Esophagus muscularis mucosa (tissue), 4 donors: ENCODE data around the gene AK3. TPM values are rescaled to one million over a fixed set of nuclear protein-coding genes. Genes with fewer than 3 reads are reported as not detected.
A peak's percentile ranks its signal among the peaks of the same experiment; 100 is the strongest.
"Not testable (repeated sequence)": the region's sequence is repeated elsewhere in the genome, so short reads cannot be mapped to it uniquely, and the experiment has no call there.

Source experiments
- DNase-seq: peaks from one replicate; pipeline ENCODE4 v3.0.0-alpha.2; 2017; ENCODE audit errors: extremely low spot score
- H3K27ac ChIP-seq, 4 donors: fragments of 200-600 bp; sonication (generic); replicated peaks in 1 of 4; 1 replicate in 3 of 4; 2 replicates in 1 of 4; pipeline ENCODE4 v1.5.1; 2016 to 2019; ENCODE audit warnings: mild to moderate bottlenecking in 1 of 4
- H3K27me3 ChIP-seq, 4 donors: fragments of 200-600 bp; sonication (generic); one replicate each; pipeline versions ENCODE4 v1.5.1 to v1.6.0; 2016 to 2019
- H3K36me3 ChIP-seq, 4 donors: fragments of 200-600 bp; sonication (generic); one replicate each; pipeline ENCODE4 v1.5.1; 2016 to 2019
- H3K4me1 ChIP-seq, 4 donors: fragments of 200-600 bp; sonication (generic); one replicate each; pipeline ENCODE4 v1.5.1; 2016 to 2019
- H3K4me3 ChIP-seq, 4 donors: fragments of 200-600 bp; sonication (generic); 1 replicate in 2 of 4; 2 replicates in 2 of 4; pipeline ENCODE4 v1.5.1; 2016 to 2019; ENCODE audit warnings: mild to moderate bottlenecking in 4 of 4, moderate library complexity in 1 of 4
- H3K9me3 ChIP-seq, 4 donors: fragments of 200-600 bp; sonication (generic); 1 replicate in 3 of 4; 2 replicates in 1 of 4; pipeline ENCODE4 v1.5.1; 2016 to 2019
- EP300 ChIP-seq: sonication (generic); formaldehyde crosslinking; IDR thresholded peaks from one replicate; pipeline ENCODE4 v1.6.1; 2017; ENCODE audit warnings: antibody characterized with exemption
- POLR2A ChIP-seq: fragments of 450-650 bp; IDR thresholded peaks from one replicate; pipeline ENCODE4 v1.6.1; 2017; ENCODE audit warnings: antibody characterized with exemption, moderate library complexity, mild to moderate bottlenecking, low read depth
- POLR2AphosphoS5 ChIP-seq, 2 donors: sonication (generic); formaldehyde crosslinking; IDR thresholded peaks; one replicate each; pipeline ENCODE4 v1.6.1; 2017; ENCODE audit warnings: antibody characterized with exemption in 2 of 2
- WGBS: methylation state at CpG from one replicate; pipeline ENCODE4 v1.1.5; 2018; 5-methylcytosine and 5-hydroxymethylcytosine counted together
- intact Hi-C: fragments of 100-400 bp; cut with DNase I; formaldehyde crosslinking; loops from one replicate; pipeline ENCODE4 v1.15.1; 2023
- total RNA-seq, 4 donors: library from RNA; depleted of rRNA; stranded (reverse); fragments of >200 nt; gene quantifications; one replicate each; pipeline versions ENCODE4 v1.1.0 to v1.2.1, GENCODE V29; 2016
- TF ChIP-seq, protein P1 (sequence below), 3 experiments: fragments of 200-600 bp in 2 of 3; fragments of 450-650 bp in 1 of 3; sonication (generic) in 2 of 3; IDR thresholded peaks; one replicate each; pipeline ENCODE4 v1.5.1; 2017 to 2019; ENCODE audit warnings: antibody characterized with exemption in 3 of 3, mild to moderate bottlenecking in 2 of 3, moderate library complexity in 1 of 3

Gene AK3
- total RNA-seq, 4 donors from 2014 or later = 90.0 to 129 (median 118) TPM

DNA sequence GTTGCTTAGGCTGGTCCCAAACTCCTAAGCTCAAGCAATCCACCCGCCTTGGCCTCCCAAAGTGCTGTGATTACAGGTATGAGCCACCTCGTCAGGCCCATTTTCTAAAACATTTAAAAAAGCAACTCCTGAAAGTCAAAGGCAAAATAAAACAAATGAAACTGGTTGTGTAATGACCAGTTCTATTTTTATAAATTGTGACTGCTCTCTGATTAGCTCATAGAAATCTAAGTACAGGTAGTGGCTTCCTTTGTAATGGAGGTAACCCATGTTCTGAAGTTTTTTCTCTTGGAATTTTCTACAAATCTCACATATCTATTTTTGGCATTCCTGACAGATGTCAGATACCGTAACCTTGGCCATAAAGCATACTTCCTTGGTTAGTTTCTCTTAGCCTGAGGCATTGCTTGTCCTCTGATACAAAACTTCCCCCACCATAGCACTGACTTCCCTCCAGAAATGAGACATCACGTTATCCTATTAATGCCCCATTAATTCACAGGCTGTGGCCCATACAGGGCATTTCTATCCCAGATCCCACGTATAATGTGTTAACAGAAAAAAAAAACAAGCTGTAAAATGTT, 14.1 kb upstream of the AK3 start:
- Histone ChIP-seq H3K4me3 (no peak overlapping the region), H3K9me3 (no peaks in the 10 kb centered on the region), H3K36me3 (no peaks in the 10 kb centered on the region), H3K27ac (no peak overlapping the region), H3K27me3 (peaks cover 0 to 8% (median 0%) of the 10 kb centered on the region in 4 donors), H3K4me1 (peaks cover 0 to 8% (median 0%) of the 10 kb centered on the region in 4 donors)
- TF ChIP-seq POLR2AphosphoS5 (IDR thresholded peaks at IDR 0.05) = no peak
- no peak for TF ChIP-seq EP300
- TF ChIP-seq, protein P1, sequence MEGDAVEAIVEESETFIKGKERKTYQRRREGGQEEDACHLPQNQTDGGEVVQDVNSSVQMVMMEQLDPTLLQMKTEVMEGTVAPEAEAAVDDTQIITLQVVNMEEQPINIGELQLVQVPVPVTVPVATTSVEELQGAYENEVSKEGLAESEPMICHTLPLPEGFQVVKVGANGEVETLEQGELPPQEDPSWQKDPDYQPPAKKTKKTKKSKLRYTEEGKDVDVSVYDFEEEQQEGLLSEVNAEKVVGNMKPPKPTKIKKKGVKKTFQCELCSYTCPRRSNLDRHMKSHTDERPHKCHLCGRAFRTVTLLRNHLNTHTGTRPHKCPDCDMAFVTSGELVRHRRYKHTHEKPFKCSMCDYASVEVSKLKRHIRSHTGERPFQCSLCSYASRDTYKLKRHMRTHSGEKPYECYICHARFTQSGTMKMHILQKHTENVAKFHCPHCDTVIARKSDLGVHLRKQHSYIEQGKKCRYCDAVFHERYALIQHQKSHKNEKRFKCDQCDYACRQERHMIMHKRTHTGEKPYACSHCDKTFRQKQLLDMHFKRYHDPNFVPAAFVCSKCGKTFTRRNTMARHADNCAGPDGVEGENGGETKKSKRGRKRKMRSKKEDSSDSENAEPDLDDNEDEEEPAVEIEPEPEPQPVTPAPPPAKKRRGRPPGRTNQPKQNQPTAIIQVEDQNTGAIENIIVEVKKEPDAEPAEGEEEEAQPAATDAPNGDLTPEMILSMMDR (IDR thresholded peaks at IDR 0.05) = no peak
- TF ChIP-seq POLR2A = no peak
- no peak for DNase-seq
- intact Hi-C loops = loop anchor here (10.0 kb wide), 1 partner anchor 670 kb away; no protein-coding TSS in a partner anchor
- WGBS = 70% methylated on average over 5 of the region's 5 CpGs

DNA sequence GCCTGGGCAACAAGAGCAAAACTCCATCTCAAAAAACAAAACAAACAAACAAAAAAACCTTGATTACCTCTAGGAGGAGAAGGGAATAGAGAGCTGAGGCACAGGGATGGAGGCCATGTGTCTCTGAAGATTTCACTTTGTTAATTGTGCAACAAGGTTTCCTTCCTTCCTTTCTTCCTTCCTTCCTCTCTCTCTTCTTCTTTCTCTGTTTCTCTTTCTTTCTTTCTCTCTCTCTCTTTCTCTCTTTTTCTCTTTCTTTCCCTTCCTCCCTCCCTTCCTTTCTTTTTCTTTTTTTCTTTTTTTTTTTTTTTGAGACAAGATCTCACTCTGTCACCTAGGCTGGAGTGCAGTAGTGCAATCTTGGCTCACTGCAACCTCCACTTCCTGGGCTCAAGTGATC, 13.5 kb upstream of the AK3 start:
- DNase-seq, H3K4me3 ChIP-seq, H3K27ac ChIP-seq, H3K27me3 ChIP-seq, H3K9me3 ChIP-seq, H3K4me1 ChIP-seq, H3K36me3 ChIP-seq: not testable (repeated sequence)
- intact Hi-C loops = loop anchor here (10.0 kb wide), 1 partner anchor 670 kb away; no protein-coding TSS in a partner anchor

GRCh38 chr9:4750023-4750673, 9.1 kb upstream of the AK3 start:
- TF ChIP-seq EP300 (no peak), POLR2A (no peak)
- TF ChIP-seq, protein P1 (IDR thresholded peaks at IDR 0.05) = peak; percentile 40 to 63 (median 43)
- 45% methylated on average over 8 of the region's 8 CpGs for WGBS
- no peaks in the 10 kb centered on the region for H3K36me3 ChIP-seq
- no peaks in the 10 kb centered on the region for H3K9me3 ChIP-seq
- H3K4me1 ChIP-seq = peaks cover 0 to 2% (median 0%) of the 10 kb centered on the region in 4 donors
- H3K27ac ChIP-seq = no peak overlapping the region
- no peaks in the 10 kb centered on the region for H3K27me3 ChIP-seq
- no peak for DNase-seq
- intact Hi-C loops = loop anchor here (10.0 kb wide), 1 partner anchor 675 kb away; no protein-coding TSS in a partner anchor
- no peak overlapping the region for H3K4me3 ChIP-seq

- WGBS = 91% methylated on average over 5 of the region's 5 CpGs
Measured at GRCh38 chr9:4748612-4749011, 7.6 kb upstream of the AK3 start.

More at GRCh38 chr9:4748612-4749011, 7.6 kb upstream of the AK3 start:
- Histone ChIP-seq H3K4me3 (no peak overlapping the region), H3K4me1 (peaks cover 0 to 2% (median 0%) of the 10 kb centered on the region in 4 donors), H3K36me3 (no peaks in the 10 kb centered on the region), H3K9me3 (no peaks in the 10 kb centered on the region), H3K27me3 (no peaks in the 10 kb centered on the region), H3K27ac (no peak overlapping the region)
- DNase-seq = no peak
- no peak for TF ChIP-seq POLR2A
- TF ChIP-seq, protein P1 (IDR thresholded peaks at IDR 0.05) = no peak
- no peak for TF ChIP-seq EP300
- TF ChIP-seq POLR2AphosphoS5 (IDR thresholded peaks at IDR 0.05) = no peak
- intact Hi-C loops = no loop called here
